ACC112 (cell line): ENCODE measurements around the gene CCDC149.

ENCODE experiments used
- H2AFZ ChIP-seq: fragments of 200-600 bp; sonication (generic); one replicate; pipeline ENCODE4 v1.6.0; 2017; ENCODE audit warnings: antibody characterized with exemption, low read length; ENCODE audit not compliant: unreplicated experiment
- H3K27ac ChIP-seq: fragments of 200-600 bp; sonication (generic); 2 replicates; pipeline ENCODE4 v1.5.1; 2014; ENCODE audit warnings: low read depth, mild to moderate bottlenecking, antibody characterized with exemption, low read length, moderate library complexity
- H3K27me3 ChIP-seq: fragments of 200-600 bp; sonication (generic); 2 replicates; pipeline ENCODE4 v1.6.1; 2014; ENCODE audit warnings: mild to moderate bottlenecking, antibody characterized with exemption, low read length, moderate library complexity, mixed read lengths; ENCODE audit not compliant: insufficient read depth
- H3K36me3 ChIP-seq: fragments of 200-600 bp; sonication (generic); 2 replicates; pipeline ENCODE4 v1.6.1; 2016; ENCODE audit warnings: mild to moderate bottlenecking, antibody characterized with exemption, low read length, moderate library complexity, mixed read lengths; ENCODE audit not compliant: insufficient read depth
- H3K4me1 ChIP-seq: fragments of 200-600 bp; sonication (generic); one replicate; pipeline ENCODE4 v1.6.1; 2016; ENCODE audit warnings: low read length, mixed read lengths; ENCODE audit not compliant: insufficient read depth, unreplicated experiment, control insufficient read depth
- H3K4me3 ChIP-seq: fragments of 200-600 bp; sonication (generic); 2 replicates; pipeline ENCODE4 v1.5.1; 2014; ENCODE audit warnings: mild to moderate bottlenecking, low read depth, low read length
- H3K79me2 ChIP-seq: fragments of 200-600 bp; sonication (generic); one replicate; pipeline ENCODE4 v1.6.0; 2016; ENCODE audit warnings: low read length; ENCODE audit not compliant: control insufficient read depth, unreplicated experiment, insufficient read depth

Gene CCDC149

GRCh38 chr4:24794916-24795665, 117.8 kb downstream of the CCDC149 start, which contains the start of gene SOD3:
Gene SOD3 (plus strand): TSS chr4:24795573. CDS start chr4:24799522, 3,949 bp downstream.
- Histone ChIP-seq H3K27me3 (no peaks in the 10 kb centered on the region), H2AFZ (peak within 1 kb of the TSS; percentile 93), H3K4me3 (peak within 1 kb of the TSS; percentile 67)

DNA sequence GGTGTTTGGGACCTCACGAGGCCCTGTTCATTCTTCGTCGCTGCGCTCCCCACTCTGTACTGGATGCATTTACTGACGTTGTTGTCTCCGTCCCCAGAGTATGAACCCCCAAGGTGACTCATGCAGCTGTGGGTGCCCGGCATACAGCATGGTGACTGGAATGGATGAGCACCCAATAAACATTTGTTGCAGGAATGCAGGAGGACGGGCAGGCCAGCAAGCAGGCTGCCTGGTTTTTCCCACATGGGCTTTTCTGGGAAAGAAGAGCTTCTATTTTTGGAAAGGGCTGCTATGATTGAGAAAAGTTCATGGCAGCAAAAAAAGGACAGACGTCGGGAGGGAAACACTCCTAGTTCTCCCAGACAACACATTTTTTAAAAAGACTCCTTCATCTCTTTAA, 118.4 kb downstream of the CCDC149 start:
- H2AFZ ChIP-seq, result peak overlapping the region; percentile 93
- peak overlapping the region; percentile 48 for H3K27ac ChIP-seq
- H3K4me1 ChIP-seq, result peaks cover 22% of the 10 kb centered on the region
- H3K36me3 ChIP-seq, result no peaks in the 10 kb centered on the region
- H3K27me3 ChIP-seq, result no peaks in the 10 kb centered on the region
- H3K4me3 ChIP-seq, result peak overlapping the region; percentile 67
- H3K79me2 ChIP-seq, result no peaks in the 10 kb centered on the region

More at GRCh38 chr4:24794916-24795665, 117.8 kb downstream of the CCDC149 start, which contains the start of gene SOD3:
- no peaks in the 10 kb centered on the region for H3K36me3 ChIP-seq
- H3K79me2 ChIP-seq, result no peaks in the 10 kb centered on the region
- peak within 1 kb of the TSS; percentile 48 for H3K27ac ChIP-seq
- peaks cover 22% of the 10 kb centered on the region for H3K4me1 ChIP-seq

DNA sequence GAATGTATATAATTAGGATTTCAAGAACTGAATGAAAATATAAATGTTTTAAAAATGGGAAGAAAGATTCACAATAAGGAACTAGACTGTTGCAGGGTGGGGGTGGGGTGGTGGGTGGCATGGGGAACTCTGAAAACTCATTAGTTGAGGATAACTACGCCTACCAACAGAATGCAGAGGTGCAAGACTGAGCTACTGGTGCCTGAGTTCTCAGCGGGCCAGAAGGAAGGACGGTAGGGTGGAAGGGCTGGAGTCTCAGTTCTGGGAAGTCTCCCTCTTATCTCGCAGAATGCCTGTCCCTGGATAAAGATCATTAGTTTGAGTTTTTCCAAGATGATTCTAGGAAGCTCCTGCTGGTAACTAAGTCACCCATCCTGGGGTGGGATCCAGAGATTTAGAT, 118.8 kb downstream of the CCDC149 start:
- no peaks in the 10 kb centered on the region for H3K27me3 ChIP-seq
- peak overlapping the region; percentile 67 for H3K4me3 ChIP-seq
- peak overlapping the region; percentile 48 for H3K27ac ChIP-seq
- H3K36me3 ChIP-seq, result no peaks in the 10 kb centered on the region
- H3K79me2 ChIP-seq, result no peaks in the 10 kb centered on the region
- peaks cover 22% of the 10 kb centered on the region for H3K4me1 ChIP-seq
- H2AFZ ChIP-seq, result peak overlapping the region; percentile 93

DNA sequence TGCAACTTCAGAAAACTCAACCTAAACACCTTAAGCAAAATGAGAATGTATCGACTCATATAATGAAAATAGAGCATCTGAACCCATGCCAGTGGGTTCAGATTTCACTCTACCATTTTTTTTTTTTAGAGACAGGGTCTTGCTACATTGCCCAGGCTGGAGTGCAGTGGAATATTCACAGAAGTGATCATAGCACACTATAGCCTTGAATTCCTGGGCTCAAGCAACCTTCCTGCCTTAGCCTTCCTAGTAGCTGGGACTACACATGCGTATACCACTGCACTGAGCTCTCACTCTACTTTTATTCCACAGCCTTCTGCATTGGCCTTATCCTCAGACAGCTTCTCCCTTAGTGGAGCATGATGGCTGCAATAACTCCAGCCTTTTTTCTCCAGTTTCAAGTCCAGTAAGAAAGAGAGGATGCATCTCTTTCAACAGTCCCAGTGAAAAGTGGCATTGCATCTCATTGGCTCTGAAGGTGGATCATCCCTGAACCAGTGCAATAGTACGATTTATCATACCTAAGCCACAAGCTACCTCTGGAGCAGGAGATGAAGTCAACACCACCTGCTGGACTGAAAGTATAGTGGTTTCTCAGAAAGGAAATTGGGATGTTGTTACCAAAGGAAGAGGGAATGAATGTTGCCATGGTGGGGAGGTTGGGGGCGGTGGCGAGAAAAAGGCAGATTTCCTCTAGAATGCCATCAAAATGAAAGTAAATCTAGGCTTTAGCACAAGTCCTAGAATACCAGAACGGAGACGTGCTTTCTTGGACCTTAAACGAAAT, 119.4 kb downstream of the CCDC149 start:
- Histone ChIP-seq H3K36me3 (no peaks in the 10 kb centered on the region), H2AFZ (no peak overlapping the region), H3K4me1 (peaks cover 22% of the 10 kb centered on the region), H3K79me2 (no peaks in the 10 kb centered on the region), H3K4me3 (peak overlapping the region; percentile 67; the same call in 1 of the 2 replicates), H3K27ac (no peak overlapping the region), H3K27me3 (no peaks in the 10 kb centered on the region)

DNA sequence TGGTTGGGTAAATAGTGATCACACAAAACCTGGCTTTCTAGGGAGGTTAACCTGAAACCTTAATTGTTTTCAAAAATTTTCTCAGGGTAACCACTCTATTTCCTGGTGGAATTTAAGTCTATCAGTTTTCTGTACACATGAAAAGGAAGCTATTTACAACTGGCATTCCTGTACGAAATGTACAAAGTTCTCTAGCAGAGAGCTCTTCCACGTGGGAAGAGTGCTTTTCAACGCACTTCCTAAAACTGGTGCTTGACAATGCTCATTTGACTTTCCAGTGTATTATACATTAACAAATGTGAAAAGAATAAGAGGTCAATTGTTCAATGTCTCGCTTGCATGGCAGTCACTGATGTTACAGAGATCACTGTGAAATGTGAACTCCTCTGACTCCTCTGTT, 120.3 kb downstream of the CCDC149 start:
- no peak overlapping the region for H2AFZ ChIP-seq

DNA sequence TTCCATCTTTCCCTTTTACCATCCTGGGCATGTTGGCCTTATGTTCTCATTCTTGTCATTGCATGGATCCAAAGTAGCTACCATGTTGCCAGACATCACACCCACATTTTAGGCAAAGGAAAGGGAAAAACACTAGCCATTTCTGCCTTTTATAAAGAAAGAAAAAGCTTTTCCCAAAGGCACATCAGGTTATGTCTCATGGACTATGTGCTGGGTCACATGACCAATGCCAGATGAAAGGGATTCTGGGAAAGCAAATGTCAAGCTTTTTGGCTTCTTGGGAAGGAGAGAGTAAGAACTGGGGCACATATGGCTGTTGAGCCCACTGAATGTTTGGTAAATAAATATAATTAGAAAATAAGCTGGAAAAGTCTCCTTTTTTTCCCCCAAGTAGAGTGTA, 121.8 kb downstream of the CCDC149 start:
- Histone ChIP-seq H3K27ac (no peak overlapping the region), H3K27me3 (no peaks in the 10 kb centered on the region), H3K79me2 (no peaks in the 10 kb centered on the region), H3K4me1 (peaks cover 22% of the 10 kb centered on the region), H3K4me3 (no peak overlapping the region), H2AFZ (no peak overlapping the region), H3K36me3 (no peaks in the 10 kb centered on the region)

More for the DNA sequence above, 120.3 kb downstream of the CCDC149 start:
- Histone ChIP-seq H3K4me1 (peaks cover 22% of the 10 kb centered on the region), H3K36me3 (no peaks in the 10 kb centered on the region), H3K27me3 (no peaks in the 10 kb centered on the region), H3K79me2 (no peaks in the 10 kb centered on the region), H3K4me3 (no peak overlapping the region), H3K27ac (no peak overlapping the region)

DNA sequence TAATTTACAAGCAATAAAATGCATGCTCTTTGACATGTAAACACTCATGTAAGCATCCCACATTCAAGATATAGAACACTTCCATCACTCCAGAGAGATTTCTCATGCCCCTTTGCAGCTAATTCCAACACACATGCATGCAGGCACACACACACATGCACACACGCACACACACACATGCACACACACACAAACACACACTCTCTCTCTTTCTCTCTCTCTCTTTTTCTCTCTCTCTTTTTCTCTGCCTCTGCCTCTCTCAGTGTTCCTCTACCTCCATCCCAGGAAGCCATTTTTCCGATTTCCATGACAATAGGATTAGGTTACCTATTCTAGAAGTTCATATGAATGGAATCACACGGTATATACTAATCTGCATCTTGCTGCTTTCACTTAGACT, 129.3 kb downstream of the CCDC149 start:
- Histone ChIP-seq H2AFZ (no peak overlapping the region), H3K27me3 (no peaks in the 10 kb centered on the region), H3K36me3 (no peaks in the 10 kb centered on the region), H3K27ac (no peak overlapping the region), H3K79me2 (no peaks in the 10 kb centered on the region), H3K4me1 (peaks cover 8% of the 10 kb centered on the region), H3K4me3 (no peak overlapping the region)

GRCh38 chr4:24781999-24782745, 130.7 kb downstream of the CCDC149 start:
- Histone ChIP-seq H3K4me3 (no peak overlapping the region), H3K4me1 (peaks cover 20% of the 10 kb centered on the region), H3K79me2 (no peaks in the 10 kb centered on the region), H3K36me3 (no peaks in the 10 kb centered on the region), H3K27ac (no peak overlapping the region), H3K27me3 (no peaks in the 10 kb centered on the region), H2AFZ (no peak overlapping the region)

DNA sequence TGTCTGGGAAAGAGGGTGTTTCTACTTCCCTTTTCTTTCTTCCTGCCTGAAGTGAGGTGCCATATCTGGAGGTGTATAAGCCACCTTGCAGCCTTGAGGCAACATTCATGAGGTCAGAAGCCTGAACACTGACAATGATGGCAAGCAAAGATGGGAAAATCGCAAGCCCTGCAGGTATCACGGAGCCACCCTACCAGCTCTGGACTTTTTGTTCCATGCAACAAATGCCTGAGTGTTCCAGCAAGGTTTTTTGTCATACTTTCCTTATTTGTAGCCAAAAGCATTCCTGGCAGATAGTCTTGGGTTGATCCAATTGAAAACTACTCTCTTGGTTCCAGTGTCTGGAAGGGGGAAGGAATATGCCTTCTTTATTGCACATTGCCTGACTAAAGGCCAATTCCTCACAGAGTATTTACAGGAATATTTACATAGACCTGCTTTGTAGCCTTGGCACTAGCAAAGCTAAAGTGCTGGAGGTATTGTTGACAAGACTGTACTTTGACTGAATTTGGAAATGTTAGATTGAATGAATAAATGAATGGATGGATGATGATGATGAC, 131.8 kb downstream of the CCDC149 start:
- no peaks in the 10 kb centered on the region for H3K27me3 ChIP-seq
- H3K4me1 ChIP-seq, result peaks cover 20% of the 10 kb centered on the region
- no peaks in the 10 kb centered on the region for H3K36me3 ChIP-seq
- H3K27ac ChIP-seq, result no peak overlapping the region
- no peak overlapping the region for H3K4me3 ChIP-seq
- no peak overlapping the region for H2AFZ ChIP-seq
- H3K79me2 ChIP-seq, result no peaks in the 10 kb centered on the region
